Large intestine (tissue), 3 donors: ENCODE measurements around the gene LTBP1. TPM values are rescaled to one million over a fixed set of nuclear protein-coding genes. Genes with fewer than 3 reads are reported as not detected.
"Not testable (repeated sequence)": the region's sequence is repeated elsewhere in the genome, so short reads cannot be mapped to it uniquely, and the experiment has no call there.

Experiments used
- DNase-seq, 2 donors: peaks; one replicate each; pipeline versions ENCODE4 v3.0.0 to v3.0.0-alpha.2; 2013
- H3K27ac ChIP-seq: one replicate; pipeline ENCODE4 v1.5.1; 2013; ENCODE audit warnings: low read length
- H3K27me3 ChIP-seq: 2 replicates; pipeline ENCODE4 v1.6.1; 2013; ENCODE audit warnings: low read length; ENCODE audit not compliant: control insufficient read depth, insufficient read depth
- H3K36me3 ChIP-seq: 2 replicates; pipeline ENCODE4 v1.6.1; 2013; ENCODE audit warnings: low read length; ENCODE audit not compliant: control insufficient read depth, insufficient read depth
- H3K4me1 ChIP-seq: one replicate; pipeline ENCODE4 v1.6.1; 2013; ENCODE audit warnings: low read length; ENCODE audit not compliant: control insufficient read depth, insufficient read depth
- H3K4me3 ChIP-seq: one replicate; pipeline ENCODE4 v1.5.1; 2013; ENCODE audit warnings: low read length
- H3K9me3 ChIP-seq: one replicate; pipeline ENCODE4 v1.6.1; 2013; ENCODE audit warnings: mild to moderate bottlenecking, low read depth, low read length, moderate library complexity; ENCODE audit not compliant: control insufficient read depth
- WGBS: methylation state at CpG from one replicate; pipeline ENCODE4 v1.1.5; 2013; ENCODE audit warnings: low lambda C conversion rate; ENCODE audit not compliant: insufficient coverage; 5-methylcytosine and 5-hydroxymethylcytosine counted together
- polyA plus RNA-seq: library from polyadenylated mRNA; unstranded; fragments of 120-200 nt; gene quantifications from one replicate; pipeline ENCODE4 v1.2.1, GENCODE V29; 2013

Gene LTBP1
- polyA plus RNA-seq, 1 donor: 22.9 TPM

DNA sequence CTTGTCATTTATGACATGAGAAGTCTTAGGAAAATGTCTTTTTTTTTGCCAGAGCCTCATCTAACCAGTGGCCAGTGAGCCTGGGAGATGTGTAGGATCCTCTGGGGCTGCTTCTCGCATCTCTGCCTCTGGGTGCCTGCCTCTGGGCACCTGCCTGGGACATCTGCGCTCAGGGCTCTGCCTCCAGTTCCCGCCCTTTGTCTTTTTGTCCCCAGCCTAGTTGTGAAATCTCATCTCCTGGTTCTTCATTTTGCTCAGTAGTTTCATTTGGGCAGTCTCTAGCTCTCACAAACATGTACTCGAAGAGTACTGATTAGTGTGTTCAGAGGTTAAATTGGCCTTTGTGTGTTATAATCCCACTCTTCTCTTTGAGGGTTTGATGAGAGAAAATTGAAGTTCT, 92.0 kb downstream of the LTBP1 start:
- no peak for DNase-seq
- WGBS: no CpG with 5 or more reads among the region's 4 CpGs
- H3K4me1 ChIP-seq: no peaks in the 10 kb centered on the region
- no peaks in the 10 kb centered on the region for H3K36me3 ChIP-seq
- H3K9me3 ChIP-seq: no peaks in the 10 kb centered on the region
- H3K27me3 ChIP-seq: no peaks in the 10 kb centered on the region
- no peak overlapping the region for H3K4me3 ChIP-seq
- H3K27ac ChIP-seq: no peak overlapping the region

DNA sequence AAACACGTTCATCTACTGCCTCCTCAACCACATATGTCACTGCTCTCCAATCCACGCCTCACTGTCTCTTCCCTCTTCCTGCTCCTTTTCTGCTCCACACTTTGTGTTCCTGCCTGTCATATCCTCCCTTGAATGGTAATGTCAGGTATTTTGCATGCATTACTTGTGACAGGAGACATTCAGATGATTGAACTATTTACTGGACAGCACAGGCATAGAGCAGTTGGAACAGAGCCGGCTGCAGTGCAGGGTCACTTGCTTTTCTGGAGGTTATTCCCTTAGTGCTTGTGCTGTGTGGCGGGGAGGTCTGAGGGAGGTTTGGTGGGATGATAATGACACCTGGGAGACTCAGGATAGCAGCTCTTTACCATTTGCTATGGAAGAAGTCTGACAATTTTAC, 93.8 kb downstream of the LTBP1 start:
- WGBS: 100% methylated on average over 1 of the region's 4 CpGs
- no peak for DNase-seq
- Histone ChIP-seq H3K9me3 (no peaks in the 10 kb centered on the region), H3K36me3 (no peaks in the 10 kb centered on the region), H3K4me3 (no peak overlapping the region), H3K27ac (no peak overlapping the region), H3K27me3 (no peaks in the 10 kb centered on the region), H3K4me1 (no peaks in the 10 kb centered on the region)

DNA sequence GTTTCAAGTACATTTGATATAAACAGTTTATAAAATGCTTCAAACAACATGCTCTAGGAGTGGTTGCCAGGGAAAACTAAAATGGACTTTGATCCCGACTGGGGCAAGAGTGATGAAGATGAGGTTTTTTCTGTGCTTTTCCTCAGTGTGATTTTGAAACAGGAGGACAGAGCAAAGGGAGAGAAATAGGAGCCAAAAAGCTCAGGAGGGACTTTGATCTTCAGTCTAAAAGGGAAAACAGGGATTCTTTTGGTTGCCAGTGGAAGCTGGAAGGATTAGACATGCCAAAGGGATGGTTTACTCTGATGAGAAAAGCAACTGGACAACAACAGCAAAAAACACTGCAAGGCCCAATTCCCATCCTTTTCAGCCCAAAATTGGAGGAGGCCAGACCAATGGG, 95.5 kb downstream of the LTBP1 start:
- Histone ChIP-seq H3K36me3 (no peaks in the 10 kb centered on the region), H3K4me3 (no peak overlapping the region), H3K27me3 (no peaks in the 10 kb centered on the region), H3K9me3 (no peaks in the 10 kb centered on the region), H3K27ac (no peak overlapping the region), H3K4me1 (no peaks in the 10 kb centered on the region)
- 50% methylated on average over 1 of the region's 1 CpG for WGBS
- DNase-seq: no peak

DNA sequence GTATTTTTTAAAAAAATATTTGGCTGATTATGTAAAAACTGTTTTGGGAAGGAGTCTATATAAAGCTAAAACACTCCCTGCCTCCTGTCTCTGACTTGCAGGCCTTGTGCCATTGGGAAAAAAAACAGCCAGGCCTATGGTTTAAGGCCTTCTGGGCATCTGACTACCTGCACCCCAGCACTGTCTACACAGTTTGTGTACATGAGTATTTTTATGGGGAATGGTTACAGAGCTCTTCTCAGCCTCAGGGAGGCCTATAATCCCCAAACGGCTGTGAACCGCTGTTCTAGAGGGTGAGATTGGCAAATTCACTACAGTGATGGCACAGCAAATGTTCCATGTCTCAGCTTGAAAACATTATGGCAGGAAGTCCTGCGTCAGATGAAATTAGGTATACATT, 96.1 kb downstream of the LTBP1 start:
- Histone ChIP-seq H3K4me1 (no peaks in the 10 kb centered on the region), H3K9me3 (no peaks in the 10 kb centered on the region), H3K27me3 (no peaks in the 10 kb centered on the region), H3K36me3 (no peaks in the 10 kb centered on the region), H3K27ac (no peak overlapping the region), H3K4me3 (no peak overlapping the region)
- no CpG with 5 or more reads among the region's 3 CpGs for WGBS
- DNase-seq: no peak

DNA sequence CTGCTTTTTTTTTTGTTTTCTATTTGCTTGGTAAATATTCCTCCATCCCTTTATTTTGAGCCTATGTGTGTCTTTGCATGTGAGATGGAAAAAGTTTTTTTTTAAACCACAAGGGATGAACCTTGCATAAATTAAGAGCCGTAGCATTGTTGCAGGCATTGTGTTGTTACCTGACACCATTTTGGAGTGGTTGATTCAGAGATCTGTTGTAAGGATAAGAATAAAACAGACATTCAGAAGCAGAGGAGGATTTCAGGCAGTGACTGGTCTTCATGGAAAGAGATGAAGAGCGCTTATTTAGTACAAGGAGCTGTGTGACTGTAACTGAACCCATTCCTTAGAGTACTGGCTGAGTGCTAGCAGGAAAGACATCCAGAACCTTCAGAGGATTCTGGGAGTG, 101.2 kb downstream of the LTBP1 start:
- Histone ChIP-seq H3K27ac (no peak overlapping the region), H3K36me3 (no peaks in the 10 kb centered on the region), H3K4me3 (no peak overlapping the region), H3K27me3 (no peaks in the 10 kb centered on the region), H3K9me3 (no peaks in the 10 kb centered on the region), H3K4me1 (no peaks in the 10 kb centered on the region)
- 86% methylated on average over 1 of the region's 2 CpGs for WGBS
- no peak for DNase-seq

DNA sequence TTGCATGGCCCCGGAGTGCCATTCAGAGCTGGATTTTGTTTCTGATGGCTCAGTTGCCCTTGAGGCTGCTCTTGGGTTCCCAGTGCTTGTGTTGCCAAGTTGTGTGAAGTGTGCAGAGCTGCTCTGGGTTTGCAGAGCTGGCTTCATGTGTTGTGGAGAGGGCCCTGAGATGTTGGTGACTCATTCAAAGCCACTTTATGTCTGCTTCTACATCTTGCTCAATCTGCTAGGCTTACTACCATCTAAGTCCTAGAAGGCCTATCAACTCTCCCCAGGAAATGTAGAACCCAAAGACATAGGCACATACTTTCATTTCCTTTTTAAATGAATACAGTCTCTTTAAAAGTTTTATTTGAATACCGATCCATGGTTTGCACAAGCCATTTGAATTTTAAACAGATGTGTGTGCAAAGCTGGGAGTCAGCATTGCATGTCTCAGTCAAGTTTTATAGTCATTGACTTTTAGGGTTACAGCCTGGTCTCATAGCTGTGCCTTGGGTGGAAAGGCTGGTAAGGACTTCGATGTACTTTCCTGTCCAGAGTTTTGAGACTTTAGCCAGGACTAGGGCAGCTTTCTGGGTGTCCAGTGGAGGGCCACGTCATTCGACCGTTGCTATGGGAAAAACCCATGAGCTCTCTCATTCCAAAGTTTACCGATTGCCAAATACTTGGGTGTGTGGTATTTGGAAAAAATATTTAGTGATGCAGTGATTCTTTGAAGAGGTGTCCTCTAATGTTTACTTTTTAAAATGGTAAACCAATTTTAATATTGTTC, 105.0 kb downstream of the LTBP1 start:
- Histone ChIP-seq H3K36me3 (no peaks in the 10 kb centered on the region), H3K27me3 (no peaks in the 10 kb centered on the region), H3K4me1 (no peaks in the 10 kb centered on the region), H3K27ac (no peak overlapping the region), H3K9me3 (peaks cover 2% of the 10 kb centered on the region), H3K4me3 (no peak overlapping the region)
- DNase-seq: no peak
- 100% methylated on average over 1 of the region's 7 CpGs for WGBS

DNA sequence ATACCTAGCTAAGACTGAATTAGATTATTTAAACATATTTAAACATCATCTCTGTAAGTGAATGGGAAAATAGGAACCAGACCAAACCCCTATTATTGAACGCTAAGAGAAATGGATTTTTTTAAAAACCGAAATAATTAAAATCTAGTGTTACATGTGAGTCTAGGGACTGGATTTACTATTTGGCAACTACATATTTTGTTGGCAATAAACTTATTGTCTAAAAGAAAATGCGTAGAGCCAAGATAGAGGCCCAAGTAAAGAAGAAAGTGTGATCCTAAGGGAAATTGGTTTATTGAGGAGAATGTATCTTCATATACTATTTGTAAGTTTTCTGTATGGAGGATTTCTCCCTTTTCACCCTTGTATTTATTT, 105.6 kb downstream of the LTBP1 start:
- DNase-seq: no peak
- WGBS: 100% methylated on average over 3 of the region's 3 CpGs
- Histone ChIP-seq H3K9me3 (peaks cover 4% of the 10 kb centered on the region), H3K27ac (no peak overlapping the region), H3K4me1 (no peaks in the 10 kb centered on the region), H3K4me3 (no peak overlapping the region), H3K36me3 (no peaks in the 10 kb centered on the region), H3K27me3 (no peaks in the 10 kb centered on the region)

DNA sequence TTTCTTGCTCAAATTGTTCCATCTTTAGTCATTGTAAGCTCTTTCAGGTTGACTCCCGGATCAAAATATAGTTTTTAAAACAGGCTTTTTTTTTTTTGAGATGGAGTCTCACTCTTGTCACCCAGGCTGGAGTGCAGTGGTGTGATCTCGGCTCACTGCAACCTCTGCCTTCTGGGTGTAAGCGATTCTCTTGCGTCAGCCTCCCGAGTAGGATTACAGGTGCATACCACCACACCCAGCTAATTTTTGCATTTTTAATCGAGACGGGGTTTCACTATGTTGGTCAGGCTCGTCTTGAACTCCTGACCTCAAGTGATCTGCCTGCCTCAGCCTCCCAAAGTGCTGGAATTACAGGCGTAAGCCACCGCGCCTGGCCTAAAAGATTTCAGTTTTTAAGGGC, 106.0 kb downstream of the LTBP1 start:
- H3K9me3 ChIP-seq, H3K4me1 ChIP-seq, H3K36me3 ChIP-seq, H3K4me3 ChIP-seq, DNase-seq, H3K27ac ChIP-seq, H3K27me3 ChIP-seq: not testable (repeated sequence)
- WGBS: 100% methylated on average over 1 of the region's 11 CpGs

DNA sequence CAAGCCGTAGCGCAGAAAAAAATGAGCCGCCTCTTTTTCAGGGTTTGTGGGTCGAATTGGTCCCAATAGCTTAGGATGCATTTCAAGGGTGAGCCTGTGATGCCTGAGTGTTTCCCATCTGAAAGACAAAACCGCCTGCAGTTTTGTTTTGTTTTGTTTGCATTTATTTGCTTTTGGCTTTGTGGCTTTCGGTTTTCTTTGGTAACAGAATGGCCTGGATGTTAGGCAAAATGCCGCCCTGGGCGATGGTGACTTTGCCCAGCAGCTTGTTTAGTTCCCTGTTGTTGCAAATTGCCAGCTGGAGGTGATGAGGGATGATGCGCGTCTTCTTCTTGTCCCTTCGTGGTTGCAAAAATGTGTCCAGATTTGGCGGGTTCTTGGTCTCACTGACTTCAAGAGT, 109.4 kb downstream of the LTBP1 start:
- Histone ChIP-seq H3K27me3 (no peaks in the 10 kb centered on the region), H3K4me3 (no peak overlapping the region), H3K27ac (no peak overlapping the region), H3K4me1 (no peaks in the 10 kb centered on the region), H3K9me3 (peaks cover 9% of the 10 kb centered on the region), H3K36me3 (no peaks in the 10 kb centered on the region)
- 100% methylated on average over 1 of the region's 12 CpGs for WGBS
- DNase-seq: no peak

DNA sequence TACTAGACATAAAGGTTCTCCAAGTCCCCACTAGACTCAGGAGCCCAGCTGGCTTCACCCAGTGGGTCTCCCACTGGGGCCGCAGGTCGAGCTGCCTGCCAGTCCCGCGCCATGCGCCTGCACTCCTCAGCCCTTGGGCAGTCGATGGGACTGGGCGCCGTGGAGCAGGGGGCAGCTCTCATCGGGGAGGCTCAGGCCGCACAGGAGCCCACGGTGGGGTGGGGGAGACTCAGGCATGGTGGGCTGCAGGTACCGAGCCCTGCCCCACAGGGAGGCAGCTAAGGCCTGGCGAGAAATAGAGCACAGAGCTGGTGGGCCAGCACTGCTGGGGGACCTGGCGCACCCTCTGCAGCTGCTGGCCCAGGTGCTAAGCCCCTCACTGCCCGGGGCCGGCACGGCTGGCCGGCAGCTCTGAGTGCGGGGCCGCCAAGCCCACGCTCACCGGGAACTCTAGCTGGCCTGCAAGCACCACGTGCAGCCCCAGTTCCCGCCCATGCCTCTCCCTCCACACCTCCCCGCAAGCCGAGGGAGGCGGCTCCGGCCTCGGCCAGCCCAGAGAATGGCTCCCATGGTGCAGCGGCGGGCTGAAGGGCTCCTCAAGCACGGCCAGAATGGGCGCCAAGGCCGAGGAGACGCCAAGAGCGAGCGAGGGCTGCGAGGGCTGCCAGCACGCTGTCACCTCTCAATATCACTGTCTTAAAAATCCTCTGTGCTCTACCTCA, 110.7 kb downstream of the LTBP1 start:
- not testable (repeated sequence) for H3K27me3 ChIP-seq, H3K36me3 ChIP-seq, H3K27ac ChIP-seq, H3K9me3 ChIP-seq, H3K4me3 ChIP-seq, DNase-seq, H3K4me1 ChIP-seq
- 90% methylated on average over 2 of the region's 39 CpGs for WGBS
